HuH-7.5 (cell line): ENCODE measurements around the gene SGCD.

Source experiments
- DNase-seq: peaks from one replicate; pipeline ENCODE4 v3.0.0; 2011; ENCODE audit warnings: low spot score

The SGCD gene

DNA sequence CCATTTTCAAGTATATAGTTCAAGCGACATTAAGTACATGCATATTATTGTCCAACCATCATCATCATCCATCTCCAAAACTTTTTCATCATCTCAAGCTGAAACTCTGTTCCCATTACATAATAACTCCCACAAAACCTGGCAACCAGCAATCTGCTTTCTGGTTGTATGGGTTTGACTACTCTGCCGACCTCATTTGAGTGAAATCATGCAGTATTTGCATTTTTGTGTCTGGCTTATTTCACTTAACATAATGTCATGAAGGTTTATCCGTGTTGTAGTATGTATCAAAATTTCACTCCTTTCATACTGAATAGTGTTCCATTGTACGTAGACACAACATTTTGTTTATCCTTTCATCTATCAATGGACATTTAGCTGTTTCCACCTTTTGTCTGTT, 74.8 kb downstream of the SGCD start:
- no peak for DNase-seq

- DNase-seq: no peak
These were observed 75.5 kb downstream of the SGCD start for GRCh38 chr5:156402387-156402921.

DNA sequence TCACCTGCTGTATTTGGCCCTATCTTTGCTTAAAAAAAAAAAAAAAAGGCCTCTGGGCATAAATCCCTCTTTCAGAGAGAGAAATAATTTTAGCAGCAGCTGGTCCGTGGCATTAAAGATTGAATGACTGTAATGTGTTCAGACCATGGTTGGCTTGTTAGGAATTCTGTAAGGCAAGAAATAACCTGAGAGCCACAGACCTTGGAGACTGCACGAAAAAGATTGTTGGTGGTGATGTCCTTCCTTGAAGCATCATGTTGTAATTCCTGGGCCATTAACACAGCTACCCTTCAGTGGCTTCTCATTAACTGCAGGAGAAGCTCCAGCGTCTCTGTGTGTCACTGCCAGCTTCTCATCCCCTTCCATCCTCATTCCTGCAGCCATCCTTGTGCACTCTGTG, 79.0 kb downstream of the SGCD start:
- DNase-seq: no peak

GRCh38 chr5:156407251-156407650, 80.3 kb downstream of the SGCD start:
- DNase-seq: no peak

DNA sequence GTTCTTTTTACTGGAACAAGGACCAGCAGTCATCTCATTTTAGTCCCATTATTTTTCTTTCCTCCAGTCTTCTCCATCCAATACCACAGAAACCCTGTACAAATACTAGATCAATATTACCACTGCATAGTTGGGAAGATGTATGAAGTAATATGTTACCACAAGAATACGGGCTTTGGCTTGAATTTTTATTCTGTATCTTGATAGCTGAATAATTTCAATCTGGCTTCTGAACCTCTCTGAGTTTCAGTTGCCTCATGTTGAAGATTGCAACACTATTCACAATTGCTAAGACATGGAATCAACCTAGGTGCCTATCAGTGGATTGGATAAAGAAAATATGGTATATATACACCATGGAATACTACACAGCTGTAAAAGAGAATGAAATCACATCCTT, 82.9 kb downstream of the SGCD start:
- DNase-seq: no peak

- DNase-seq: no peak
These were observed 84.2 kb downstream of the SGCD start for GRCh38 chr5:156411185-156411613.

DNA sequence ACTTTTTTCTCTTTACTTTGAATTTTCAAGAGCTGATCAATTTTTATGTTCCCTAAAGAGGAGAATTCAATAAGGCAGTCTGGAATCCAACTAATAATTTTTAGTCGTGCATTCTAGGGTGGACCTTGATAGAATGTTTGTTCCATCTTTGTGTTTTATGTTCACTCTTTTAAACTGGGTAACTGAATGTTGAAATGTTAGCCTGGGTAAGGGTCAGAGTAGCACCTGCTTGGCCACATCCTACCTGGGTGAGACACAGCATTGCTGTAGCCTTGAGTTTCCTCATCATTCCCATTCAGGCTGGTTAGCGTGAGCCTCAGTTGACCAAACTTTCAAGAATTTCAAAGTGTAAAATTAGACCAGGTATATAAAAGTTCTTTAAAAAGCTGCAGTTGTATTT, 85.0 kb downstream of the SGCD start:
- DNase-seq: no peak

DNA sequence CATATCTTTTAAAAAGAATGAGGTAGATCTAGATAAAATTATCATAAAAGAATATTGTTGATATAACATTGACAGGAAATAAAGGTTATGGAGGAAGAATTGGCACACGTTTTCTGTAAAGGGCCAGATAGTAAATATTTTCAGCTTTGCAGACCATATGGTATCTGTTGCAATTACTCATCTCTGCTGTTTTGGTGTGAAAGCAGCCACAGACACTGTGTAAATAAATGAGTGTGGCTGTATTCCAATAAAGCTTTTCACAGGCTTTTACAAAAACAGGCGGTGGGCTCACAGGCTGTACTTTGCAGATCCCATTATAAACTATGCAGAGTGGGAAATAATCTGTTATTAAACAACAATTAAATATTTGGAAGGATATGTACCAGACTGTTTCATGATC, 87.4 kb downstream of the SGCD start:
- DNase-seq: no peak

DNA sequence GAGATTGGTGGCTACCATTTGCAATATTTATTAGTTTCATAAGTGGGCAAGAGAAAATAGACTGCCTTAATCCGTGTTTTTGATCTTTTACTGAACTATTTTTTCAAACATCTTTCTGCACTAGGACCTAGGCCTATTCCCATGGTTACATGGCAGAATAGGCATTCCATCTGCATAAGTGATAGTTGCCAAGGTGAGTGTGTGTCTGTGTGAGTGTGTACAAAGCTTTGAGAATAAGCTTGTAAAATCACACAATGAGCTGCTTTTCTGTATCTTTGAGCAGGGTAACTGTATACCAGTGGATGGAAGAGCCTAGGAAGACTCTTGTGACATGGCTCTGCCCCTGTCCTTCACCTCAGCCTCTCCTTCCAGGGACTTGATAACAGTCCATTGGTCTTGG, 92.7 kb downstream of the SGCD start:
- no peak for DNase-seq

DNA sequence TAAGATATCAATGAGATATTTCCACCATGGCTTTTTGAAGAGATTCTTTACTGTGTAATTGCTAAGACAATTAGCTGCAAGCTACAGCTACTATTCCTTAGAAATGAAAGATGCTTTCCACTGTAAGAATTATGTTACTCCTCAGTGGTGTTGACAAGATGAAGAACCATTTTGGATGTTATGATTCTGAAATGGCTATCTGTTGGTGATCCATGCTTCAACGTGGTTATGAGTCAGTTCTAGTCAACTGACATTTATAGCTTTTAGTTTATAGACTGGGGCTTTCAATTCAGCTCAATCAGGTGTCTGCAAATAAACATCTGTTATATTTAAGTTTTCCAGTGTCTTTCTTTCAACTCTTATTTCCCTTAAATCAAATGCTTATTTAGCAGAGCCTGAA, 93.7 kb downstream of the SGCD start:
- no peak for DNase-seq

DNA sequence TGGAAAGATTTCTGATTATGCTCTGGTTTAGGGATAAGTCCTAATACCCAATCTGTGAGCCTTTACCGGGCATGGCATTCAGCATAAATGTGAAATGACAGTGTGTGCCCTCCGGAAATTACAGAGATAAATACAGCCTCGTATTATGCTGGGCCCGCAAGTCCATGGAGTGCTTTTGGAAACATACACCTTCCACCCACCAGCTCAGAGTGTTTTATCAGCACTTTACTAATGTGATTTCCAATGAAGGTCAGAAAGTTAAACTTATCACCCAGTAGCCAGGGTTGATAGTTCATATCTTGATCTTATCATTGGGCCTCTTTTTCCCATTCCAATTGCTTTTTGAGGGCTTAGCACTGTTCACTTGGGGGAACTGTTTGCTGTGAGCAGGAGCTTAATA, 94.8 kb downstream of the SGCD start:
- DNase-seq: no peak

DNA sequence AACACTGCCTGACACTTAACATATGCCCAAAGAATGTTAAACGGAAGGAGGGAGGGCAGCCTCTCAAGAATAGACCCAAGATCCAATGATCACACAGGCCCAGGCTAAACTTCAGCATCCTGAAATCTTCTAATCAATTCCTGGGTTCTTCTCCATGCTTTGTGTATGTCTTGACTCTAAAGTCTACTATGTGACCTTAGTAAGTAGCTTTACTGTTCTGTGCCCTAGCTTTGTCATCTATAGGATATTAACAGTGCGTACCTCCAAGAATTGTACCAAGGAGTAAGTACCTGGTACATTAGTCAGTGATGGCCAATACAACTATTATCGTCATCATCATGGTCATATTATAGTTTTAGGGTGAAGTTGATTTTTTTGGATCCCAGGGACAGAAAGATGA, 96.6 kb downstream of the SGCD start:
- no peak for DNase-seq

- no peak for DNase-seq
These were observed 100.4 kb downstream of the SGCD start for GRCh38 chr5:156427315-156427714.

DNA sequence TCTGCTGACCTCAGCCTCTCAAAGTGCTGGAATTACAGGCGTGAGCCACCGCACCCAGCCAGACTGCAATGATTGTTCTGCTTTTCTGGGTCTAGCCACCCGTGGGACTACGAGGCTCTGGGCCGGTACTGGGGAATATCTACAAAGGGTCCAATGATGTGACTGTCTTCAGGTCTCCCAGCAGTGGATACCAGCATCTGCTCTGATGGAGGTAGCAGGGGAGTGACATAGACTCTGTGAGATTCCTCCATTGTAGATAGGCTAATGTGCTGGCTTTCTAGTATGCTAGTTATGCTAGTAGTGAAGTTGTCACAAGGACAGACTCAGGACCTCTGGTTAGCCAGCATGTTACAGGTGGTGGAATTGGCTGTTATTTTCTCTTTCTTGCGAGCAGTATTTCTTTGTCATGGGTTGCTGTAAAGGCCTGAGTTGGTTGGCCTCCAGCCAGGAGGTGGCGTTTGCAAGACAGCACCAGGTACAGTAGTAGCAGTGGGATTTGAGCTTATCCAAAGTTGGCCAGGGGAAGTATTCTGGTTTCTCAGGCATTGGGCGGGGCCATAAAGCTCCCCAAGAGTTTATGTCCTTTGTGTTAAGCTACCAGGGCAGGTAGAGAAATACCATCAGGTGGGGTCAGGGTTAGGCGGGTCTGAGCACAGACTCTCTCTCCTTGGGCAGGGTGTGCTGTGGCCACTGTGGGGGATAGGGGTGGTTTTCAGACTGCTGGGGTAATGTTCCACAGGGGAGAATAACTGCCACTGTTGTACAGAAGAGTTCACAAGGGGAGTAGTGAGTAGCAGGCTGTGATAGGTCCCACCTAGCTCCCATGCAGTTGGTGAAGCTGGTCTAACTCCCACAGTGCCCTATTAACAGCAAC, 105.2 kb downstream of the SGCD start:
- DNase-seq: no peak

DNA sequence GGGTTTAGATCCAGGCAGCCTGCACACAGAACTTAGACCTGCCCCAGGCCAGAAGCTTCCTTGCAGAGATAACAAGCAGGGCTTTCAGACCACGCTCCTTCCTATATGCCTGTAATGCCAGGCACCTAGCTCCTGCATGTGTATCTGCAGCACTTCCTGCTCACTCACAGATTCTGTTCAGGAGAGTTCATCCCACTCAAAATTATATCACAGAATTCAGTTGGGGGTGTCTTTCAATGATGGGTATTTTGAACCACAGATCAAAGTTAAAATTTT, 105.8 kb downstream of the SGCD start:
- no peak for DNase-seq

GRCh38 chr5:156434471-156434870, 107.5 kb downstream of the SGCD start:
- DNase-seq: no peak

- DNase-seq: no peak
These were observed 108.1 kb downstream of the SGCD start for GRCh38 chr5:156435101-156435500.

GRCh38 chr5:156438076-156438475, 111.1 kb downstream of the SGCD start:
- no peak for DNase-seq

- DNase-seq: no peak
These were observed 117.9 kb downstream of the SGCD start for GRCh38 chr5:156444753-156445291.

GRCh38 chr5:156446526-156446925, 119.6 kb downstream of the SGCD start:
- DNase-seq: no peak

- no peak for DNase-seq
These were observed 123.8 kb downstream of the SGCD start for GRCh38 chr5:156450778-156451177.

DNA sequence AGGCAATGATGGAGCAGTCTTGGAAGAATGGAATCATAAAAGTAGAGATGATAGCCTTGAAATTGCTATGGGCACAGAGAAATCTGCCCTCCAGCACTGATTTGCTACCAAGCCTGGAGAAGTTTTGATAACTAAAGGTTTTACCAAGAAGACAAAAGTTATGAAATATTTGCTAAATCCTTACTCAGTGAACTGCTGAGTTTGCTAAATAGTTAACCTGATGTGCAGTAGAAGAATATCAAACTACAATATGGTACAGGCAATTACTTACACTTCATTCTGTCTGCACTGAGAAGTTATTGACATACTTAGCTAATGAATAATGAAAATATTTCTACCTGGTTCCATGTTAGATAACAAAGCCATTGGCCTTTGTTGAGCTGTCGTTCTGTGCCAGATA, 124.5 kb downstream of the SGCD start:
- no peak for DNase-seq

DNA sequence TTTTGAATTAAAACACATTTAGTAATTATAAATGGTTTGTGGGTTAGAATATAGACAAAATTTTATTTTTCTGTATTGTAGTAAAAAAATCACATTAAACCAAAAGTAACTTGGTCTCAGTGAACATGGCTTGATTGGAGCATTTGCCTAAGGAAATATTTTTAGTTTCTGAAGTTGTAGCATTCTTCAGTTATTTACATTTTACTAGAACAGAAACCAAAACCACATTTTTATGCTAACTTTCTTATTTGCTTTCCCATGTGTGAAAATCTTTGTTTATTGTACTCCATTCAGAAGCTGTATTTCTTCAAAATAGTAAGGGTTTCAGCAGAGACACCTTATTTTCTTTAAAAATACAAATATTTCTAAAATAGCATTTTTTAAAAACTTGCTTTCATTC, 129.9 kb downstream of the SGCD start:
- DNase-seq: no peak

DNA sequence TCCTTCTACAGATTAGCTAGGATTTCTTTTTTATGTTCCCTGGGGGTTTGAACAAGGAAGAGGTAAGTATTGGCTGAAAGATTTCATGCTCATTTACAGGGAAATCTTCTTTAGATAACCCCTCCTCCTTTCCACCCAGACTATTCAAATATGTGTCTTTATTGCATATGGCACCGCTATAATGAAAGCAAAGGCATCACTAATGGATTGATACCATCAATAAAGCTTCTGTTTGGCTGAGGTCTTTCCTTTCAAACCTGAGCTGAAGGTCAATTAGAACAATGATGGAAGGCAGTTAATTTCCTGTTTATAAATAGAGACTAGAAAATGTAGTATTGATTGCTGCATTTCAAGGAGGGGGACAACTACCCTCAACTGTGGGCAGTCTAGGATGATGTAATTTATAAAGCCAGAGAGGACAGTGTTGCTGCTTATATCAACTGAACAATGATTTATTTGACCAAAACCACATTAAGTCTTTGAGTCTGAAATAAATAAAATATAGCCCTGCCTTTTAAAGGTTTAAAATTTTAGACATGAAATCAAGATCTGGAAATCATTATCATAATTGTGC, 132.9 kb downstream of the SGCD start:
- no peak for DNase-seq
